Osteocyte (in vitro differentiated cells): ENCODE data around the gene PATE2. TPM values are rescaled to one million over a fixed set of nuclear protein-coding genes. Genes with fewer than 3 reads are reported as not detected.

ENCODE experiments used
- DNase-seq: peaks from one replicate; pipeline ENCODE4 v3.0.0; 2021; ENCODE audit warnings: mixed read lengths; ENCODE audit not compliant: unreplicated experiment; ENCODE audit errors: extremely low spot score
- H3K27ac Mint-ChIP-seq: one replicate; pipeline ENCODE4 v1.8.0; 2021; ENCODE audit warnings: mild to moderate bottlenecking, mixed read lengths; ENCODE audit not compliant: unreplicated experiment
- H3K27me3 Mint-ChIP-seq: one replicate; pipeline ENCODE4 v1.8.0; 2021; ENCODE audit warnings: mixed read lengths; ENCODE audit not compliant: unreplicated experiment
- H3K36me3 Mint-ChIP-seq: one replicate; pipeline ENCODE4 v1.8.0; 2021; ENCODE audit warnings: mixed read lengths; ENCODE audit not compliant: unreplicated experiment
- H3K4me1 Mint-ChIP-seq: one replicate; pipeline ENCODE4 v1.8.0; 2021; ENCODE audit warnings: mixed read lengths; ENCODE audit not compliant: unreplicated experiment
- H3K4me3 Mint-ChIP-seq: one replicate; pipeline ENCODE4 v1.8.0; 2021; ENCODE audit warnings: mild to moderate bottlenecking, moderate library complexity, mixed read lengths; ENCODE audit not compliant: unreplicated experiment
- H3K9me3 Mint-ChIP-seq: one replicate; pipeline ENCODE4 v1.8.0; 2021; ENCODE audit warnings: mixed read lengths; ENCODE audit not compliant: unreplicated experiment
- CTCF ChIP-seq: fragments of 200-600 bp; sonication (generic); IDR thresholded peaks from 2 replicates; pipeline ENCODE4 v1.5.0; 2021; ENCODE audit warnings: antibody characterized with exemption, mild to moderate bottlenecking, moderate library complexity
- total RNA-seq: library from RNA; stranded (reverse); gene quantifications from 2 replicates; pipeline ENCODE4 v1.2.1, GENCODE V29; 2021

PATE2 gene
- total RNA-seq, 1 donor from 2014 or later: not detected

GRCh38 chr11:125762445-125762844 lies 16.2 kb downstream of the PATE2 start:
- peaks cover 6% of the 10 kb centered on the region for H3K9me3 Mint-ChIP-seq
- no peaks in the 10 kb centered on the region for H3K4me1 Mint-ChIP-seq
- no peak overlapping the region for H3K27ac Mint-ChIP-seq
- DNase-seq: no peak
- no peaks in the 10 kb centered on the region for H3K36me3 Mint-ChIP-seq
- no peak overlapping the region for H3K4me3 Mint-ChIP-seq
- peaks cover 23% of the 10 kb centered on the region for H3K27me3 Mint-ChIP-seq
- no peak for TF ChIP-seq CTCF

- H3K36me3 Mint-ChIP-seq: no peaks in the 10 kb centered on the region
- H3K4me1 Mint-ChIP-seq: no peaks in the 10 kb centered on the region
- H3K27ac Mint-ChIP-seq: no peak overlapping the region
- DNase-seq: no peak
- H3K4me3 Mint-ChIP-seq: no peak overlapping the region
- peaks cover 21% of the 10 kb centered on the region for H3K27me3 Mint-ChIP-seq
- H3K9me3 Mint-ChIP-seq: peaks cover 6% of the 10 kb centered on the region
- no peak for TF ChIP-seq CTCF
Measured at GRCh38 chr11:125756050-125756449, 22.6 kb downstream of the PATE2 start.

- Mint-ChIP-seq H3K36me3 (no peaks in the 10 kb centered on the region), H3K27ac (no peak overlapping the region), H3K27me3 (peaks cover 8% of the 10 kb centered on the region), H3K4me3 (no peak overlapping the region), H3K4me1 (no peaks in the 10 kb centered on the region), H3K9me3 (no peaks in the 10 kb centered on the region)
- no peak for DNase-seq
- TF ChIP-seq CTCF: no peak
Measured at GRCh38 chr11:125750629-125751028, 28.0 kb downstream of the PATE2 start.

- Mint-ChIP-seq H3K9me3 (no peaks in the 10 kb centered on the region), H3K4me3 (no peak within 1 kb of the TSS), H3K4me1 (no peaks in the 10 kb centered on the region), H3K36me3 (no peaks in the 10 kb centered on the region), H3K27me3 (peaks cover 8% of the 10 kb centered on the region), H3K27ac (no peak within 1 kb of the TSS)
- DNase-seq: no peak
- no peak for TF ChIP-seq CTCF
Measured at GRCh38 chr11:125745979-125746378, 32.6 kb downstream of the PATE2 start, which contains the start of gene PATE1. PATE1 (plus strand) TSS chr11:125746279; CDS start chr11:125746305, 26 bp downstream.

GRCh38 chr11:125743681-125744080 lies 34.9 kb downstream of the PATE2 start:
- Mint-ChIP-seq H3K4me3 (no peak overlapping the region), H3K36me3 (no peaks in the 10 kb centered on the region), H3K27me3 (peaks cover 9% of the 10 kb centered on the region), H3K27ac (no peak overlapping the region), H3K9me3 (no peaks in the 10 kb centered on the region), H3K4me1 (no peaks in the 10 kb centered on the region)
- TF ChIP-seq CTCF: no peak
- no peak for DNase-seq
